NT2/D1 (cell line): Measurements from ENCODE around the gene PDSS2.

Experiments used
- SUZ12 ChIP-seq: IDR thresholded peaks from 2 replicates; pipeline ENCODE4 v1.6.1; 2011; ENCODE audit not compliant: insufficient read length, insufficient read depth; ENCODE audit errors: extremely low read depth
- ZNF274 ChIP-seq: IDR thresholded peaks from 2 replicates; pipeline ENCODE4 v1.6.1; 2011; ENCODE audit warnings: mild to moderate bottlenecking, low read depth, low read length

DNA sequence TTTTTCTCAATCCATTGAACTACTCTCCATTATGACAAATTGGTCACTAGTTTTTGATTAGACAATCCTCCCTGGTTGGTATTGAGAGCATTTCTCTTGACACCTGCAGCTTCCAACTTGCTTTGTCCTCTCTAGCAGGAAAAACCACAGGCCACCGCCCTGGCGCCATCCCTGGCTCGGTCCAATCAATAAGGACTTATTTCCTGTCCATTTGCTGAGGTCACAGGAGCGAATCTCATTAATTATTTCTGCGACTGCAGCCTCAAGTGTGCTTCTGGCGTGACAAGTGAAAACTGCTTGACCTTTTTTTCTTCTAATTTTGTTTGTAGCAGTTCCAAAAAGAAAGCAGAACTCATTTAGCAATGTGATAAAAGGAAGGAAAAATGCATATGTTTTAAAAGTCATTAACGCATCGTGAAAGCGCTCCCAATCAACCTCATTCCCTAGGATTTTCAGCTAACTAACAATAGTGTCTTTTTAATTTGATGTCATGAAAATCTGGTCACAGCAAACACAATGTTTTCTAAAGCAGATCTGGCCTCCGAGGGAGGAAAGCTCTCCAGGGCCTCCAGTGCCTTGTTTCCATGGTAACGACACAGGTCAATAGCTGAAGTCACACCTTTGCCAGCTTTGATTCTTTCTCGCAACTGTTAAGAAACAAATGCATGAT, 305.1 kb downstream of the PDSS2 start:
- no peak for TF ChIP-seq SUZ12
- TF ChIP-seq ZNF274 = no peak
